Heart left ventricle (tissue), 16 donors: ENCODE measurements around the gene CSRP2. TPM values are rescaled to one million over a fixed set of nuclear protein-coding genes. Genes with fewer than 3 reads are reported as not detected.

ENCODE experiments used
- ATAC-seq, 4 donors: fragments of 200-7000 bp; cut with Tn5 transposase; one replicate each; pipeline ENCODE4 v1.9.1; 2020 to 2022; ENCODE audit warnings: moderate library complexity in 4 of 4, mild to moderate bottlenecking in 3 of 4, moderate number of reproducible peaks in 1 of 4
- DNase-seq, 5 donors: peaks; one replicate each; pipeline ENCODE4 v3.0.0-alpha.2; 2020
- H3K27ac ChIP-seq, 12 donors: fragments of 200-600 bp; sonication (generic) in 4 of 12; one replicate each; pipeline versions ENCODE4 v1.5.0 to v1.8.0; 2016 to 2022; ENCODE audit warnings: mild to moderate bottlenecking in 2 of 12
- H3K27me3 ChIP-seq, 9 donors: fragments of 200-600 bp; sonication (generic) in 2 of 9; one replicate each; pipeline versions ENCODE4 v1.5.1 to v1.8.0; 2016 to 2022; ENCODE audit warnings: mild to moderate bottlenecking in 3 of 9
- H3K36me3 ChIP-seq, 9 donors: fragments of 200-600 bp; sonication (generic) in 2 of 9; one replicate each; pipeline versions ENCODE4 v1.5.0 to v1.8.0; 2018 to 2022; ENCODE audit warnings: mild to moderate bottlenecking in 2 of 9
- H3K4me1 ChIP-seq, 12 donors: fragments of 200-600 bp; sonication (generic) in 4 of 12; one replicate each; pipeline versions ENCODE4 v1.5.0 to v1.8.0; 2016 to 2022; ENCODE audit warnings: mild to moderate bottlenecking in 3 of 12
- H3K4me3 ChIP-seq, 12 donors: fragments of 200-600 bp; sonication (generic) in 4 of 12; one replicate each; pipeline versions ENCODE4 v1.5.0 to v1.8.0; 2017 to 2022; ENCODE audit warnings: mild to moderate bottlenecking in 9 of 12, moderate library complexity in 4 of 12
- H3K9me3 ChIP-seq, 12 donors: fragments of 200-600 bp; sonication (generic) in 4 of 12; one replicate each; pipeline versions ENCODE4 v1.5.0 to v1.8.0; 2016 to 2022; ENCODE audit warnings: mild to moderate bottlenecking in 1 of 12
- CTCF ChIP-seq, 12 donors: fragments of 200-600 bp; sonication (generic) in 4 of 12; IDR thresholded peaks; one replicate each; pipeline versions ENCODE4 v1.5.0 to v1.8.0; 2018 to 2022; ENCODE audit warnings: antibody characterized with exemption in 12 of 12, mild to moderate bottlenecking in 5 of 12
- POLR2A ChIP-seq, 2 donors: fragments of 450-650 bp; IDR thresholded peaks; one replicate each; pipeline ENCODE4 v1.6.1; 2017; ENCODE audit warnings: antibody characterized with exemption in 2 of 2, mild to moderate bottlenecking in 2 of 2, moderate library complexity in 2 of 2
- WGBS, 4 donors: extraction: QIAGEN DNeasy Blood & Tissue Kit in 2 of 4; methylation state at CpG; one replicate each; pipeline versions ENCODE4 v1.1.5 to v1.1.7; 2013 to 2018; 5-methylcytosine and 5-hydroxymethylcytosine counted together
- intact Hi-C, 10 donors: fragments of 100-400 bp; cut with DNase I; formaldehyde crosslinking; loops; one replicate each; pipeline versions ENCODE4 v1.11.1 to v1.14.2; 2022
- polyA plus RNA-seq, 2 donors: library from polyadenylated mRNA; stranded (reverse); fragments of 200-250 nt; gene quantifications; one replicate each; pipeline ENCODE4 v1.2.3, GENCODE V29; 2013
- total RNA-seq, 9 donors: library from RNA; depleted of rRNA in 2 of 9; stranded (reverse); fragments of >200 nt in 2 of 9; fragmentation: NEBNext Ultra II Directional in 3 of 9; extraction: Animal tissue kit (Norgen Biotek cat#: 25700) in 3 of 9; gene quantifications; one replicate each; pipeline versions ENCODE4 v1.1.0 to v1.2.4, GENCODE V29; 2016 to 2023
- donor health status: ischemic (EF 13 %, LVEDD 7.1; RV severe dilation, severe dysfunction).
- donor health status: healthy with polysubstance abuse.
- donor health status: DM: no; HTN: yes; CAD: no.
- donor health status: DM: no; HTN: no; CAD: no.
- donor health status: ischemic (EF 25% LVEDD 6.9; RV normal size, moderate dysfunction).
- donor health status: ischemic (EF 25% LVEDD 5.7; RV mildly dilated, moderate dysfunction).
- donor health status: healthy.
- donor health status: DM: yes; HTN: yes; CAD: no.
- donor health status: ischemic (EF 35%, LVEDD 5.7; RV mildly dilated, moderate dysfunction).
- donor health status: nonischemic (EF 11% LVEDD 7.7; RV severe dilation, severe dysfunction).
- donor health status: DM: yes; HTN: yes; CAD: no.
- donor health status: PGD.
- donor health status: ischemic (EF 29% LVEDD 5.4; RV normal size, mild dysfunction).
- donor health status: nonischemic (EF 23%, LVEDD 6.1; RV moderate dilation, normal function).

Gene CSRP2
- total and polyA plus RNA-seq, 11 donors = 16.2 to 41.6 (median 30.1) TPM

DNA sequence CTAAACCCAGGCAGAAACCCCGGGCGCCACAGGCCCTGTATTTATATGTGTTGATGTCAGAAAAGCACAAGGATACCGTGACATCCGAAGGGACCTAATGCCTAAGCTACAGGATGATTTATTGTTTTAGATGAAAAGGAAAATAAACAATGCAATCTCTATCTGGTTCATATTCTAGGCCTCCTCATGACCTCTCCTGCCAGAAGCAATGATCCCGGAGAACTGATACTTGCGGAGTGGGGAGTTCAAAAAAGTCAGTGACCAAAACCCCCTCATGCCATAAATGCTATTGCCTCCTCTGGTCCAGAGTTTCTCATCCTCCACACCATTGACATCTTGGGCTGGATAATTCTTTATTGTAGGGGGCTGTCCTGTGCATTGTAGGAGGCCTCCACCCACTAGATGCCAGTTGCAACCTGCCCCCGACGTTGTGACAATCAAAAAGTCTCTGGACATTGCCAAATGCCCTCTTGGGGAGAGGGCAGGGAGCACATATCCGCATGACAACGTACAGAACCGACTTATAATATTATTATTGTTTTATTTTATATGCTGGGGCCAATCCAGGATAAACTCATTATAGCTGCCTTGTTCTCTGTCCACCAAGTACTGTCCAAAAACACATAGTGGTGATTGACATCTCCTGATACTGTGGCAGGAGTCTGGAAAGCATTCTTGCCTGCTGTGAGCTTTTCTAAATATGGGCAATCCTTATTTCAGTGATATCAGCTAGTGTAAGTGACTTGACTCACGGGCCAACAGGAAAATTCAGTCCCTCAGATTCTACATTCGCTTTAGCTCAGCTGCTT, 1.1 kb upstream of the CSRP2 start:
- Histone ChIP-seq H3K36me3 (no peaks in the 10 kb centered on the region), H3K4me3 (peak overlapping the region; percentile 57 to 92 (median 70)), H3K27me3 (peaks cover 0 to 21% (median 0%) of the 10 kb centered on the region in 9 donors), H3K4me1 (peaks cover 0 to 36% (median 12%) of the 10 kb centered on the region in 12 donors), H3K27ac (peak overlapping the region; percentile 48 to 94 (median 90)), H3K9me3 (peaks cover 0 to 15% (median 3%) of the 10 kb centered on the region in 12 donors)
- no peak for ATAC-seq
- intact Hi-C loops = loop anchor here in 2 of 10 donors (1.0 to 5.0 kb wide), 4 partner anchors 115 to 263 kb away; partner anchors contain the start of gene ZDHHC17 (in 2 of the 2)
- 33 to 48% (median 40%) methylated on average over 13 of the region's 13 CpGs for WGBS, 4 donors
- TF ChIP-seq CTCF (IDR thresholded peaks at IDR 0.05) (no peak), POLR2A (IDR thresholded peaks at IDR 0.05) (no peak)
- peak in 1 of 5 donors; percentile 43 for DNase-seq

- Histone ChIP-seq H3K27ac (peak overlapping the region; percentile 48 to 94 (median 90)), H3K36me3 (no peaks in the 10 kb centered on the region), H3K9me3 (peaks cover 0 to 10% (median under 1%) of the 10 kb centered on the region in 12 donors), H3K4me3 (peak overlapping the region; percentile 57 to 92 (median 70)), H3K4me1 (peaks cover 0 to 34% (median 15%) of the 10 kb centered on the region in 12 donors), H3K27me3 (peaks cover 0 to 21% (median 0%) of the 10 kb centered on the region in 9 donors)
- 1 to 3% (median 1%) methylated on average over 29 to 44 of the region's 44 CpGs for WGBS, 4 donors
- ATAC-seq (peak in 3 of 4 donors; percentile 2 to 14 (median 4)), DNase-seq (peak in 2 of 5 donors; percentile 13 to 33)
- TF ChIP-seq CTCF (IDR thresholded peaks at IDR 0.05) = peak in 3 of 12 donors; percentile 15 to 23 (median 19)
- no peak for TF ChIP-seq POLR2A (IDR thresholded peaks at IDR 0.05)
- intact Hi-C loops = loop anchor here in 1 of 10 donors (2.0 to 5.0 kb wide), 2 partner anchors 113 to 134 kb away; partner anchors contain the start of gene ZDHHC17
These were observed 520 bp downstream of the CSRP2 start for GRCh38 chr12:76878099-76878898.

DNA sequence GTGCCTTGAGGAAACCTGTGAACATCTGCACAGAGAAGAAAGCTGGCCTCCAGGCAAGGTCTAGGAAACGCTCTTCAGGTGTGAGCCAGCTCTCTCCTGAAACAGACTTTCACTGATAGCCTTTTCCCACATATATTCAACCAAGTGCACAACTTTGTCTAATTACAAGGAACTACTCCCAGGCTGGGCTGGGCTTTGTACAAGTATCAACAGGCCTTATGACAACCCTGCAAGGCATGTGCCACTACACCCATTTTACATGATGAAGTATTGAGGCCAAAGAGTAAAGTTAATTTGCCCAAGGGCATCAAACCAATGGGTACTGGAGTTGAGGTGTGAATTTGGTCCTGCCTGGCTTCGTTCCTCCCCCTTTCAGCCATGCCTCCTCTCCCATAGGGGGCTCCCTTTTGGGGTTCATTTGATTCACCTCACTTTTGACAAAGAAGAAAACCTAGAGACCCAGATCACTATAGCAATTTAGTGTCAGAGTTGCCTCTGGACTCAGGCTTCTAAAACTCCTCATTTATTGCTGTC, 2.1 kb downstream of the CSRP2 start:
- Histone ChIP-seq H3K27ac (no peak overlapping the region), H3K4me1 (peaks cover 0 to 34% (median 15%) of the 10 kb centered on the region in 12 donors), H3K4me3 (no peak overlapping the region), H3K9me3 (no peaks in the 10 kb centered on the region), H3K36me3 (no peaks in the 10 kb centered on the region), H3K27me3 (peaks cover 0 to 21% (median 0%) of the 10 kb centered on the region in 9 donors)
- 93 to 100% (median 98%) methylated on average over 2 of the region's 2 CpGs for WGBS, 4 donors
- ATAC-seq = no peak
- intact Hi-C loops = loop anchor here in 1 of 10 donors (5.0 kb wide), 1 partner anchor 136 kb away; no protein-coding TSS in a partner anchor
- TF ChIP-seq POLR2A (IDR thresholded peaks at IDR 0.05) = no peak
- no peak for TF ChIP-seq CTCF (IDR thresholded peaks at IDR 0.05)
- DNase-seq = no peak
